Loucy (cell line): ENCODE measurements around the gene SEC62.
A peak's percentile ranks its signal among the peaks of the same experiment; 100 is the strongest.

Source experiments
- H2AFZ ChIP-seq: fragments of 200-600 bp; sonication (generic); 2 replicates; pipeline ENCODE4 v1.6.0; 2016; ENCODE audit warnings: antibody characterized with exemption, mild to moderate bottlenecking, low read length, moderate library complexity
- H3F3A ChIP-seq: fragments of 200-600 bp; 2 replicates; pipeline ENCODE4 v1.6.0; 2016; ENCODE audit warnings: antibody characterized with exemption, low read depth, mild to moderate bottlenecking
- H3K27me3 ChIP-seq: fragments of 200-600 bp; sonication (generic); 2 replicates; pipeline ENCODE4 v1.6.1; 2014; ENCODE audit warnings: low read length, mild to moderate bottlenecking; ENCODE audit not compliant: insufficient read depth, poor library complexity, severe bottlenecking
- H3K36me3 ChIP-seq: fragments of 200-600 bp; sonication (generic); 2 replicates; pipeline ENCODE4 v1.6.1; 2016; ENCODE audit warnings: low read length; ENCODE audit not compliant: insufficient read depth
- H3K4me1 ChIP-seq: fragments of 200-600 bp; sonication (generic); 2 replicates; pipeline ENCODE4 v1.5.1; 2014; ENCODE audit warnings: low read length, mild to moderate bottlenecking; ENCODE audit not compliant: insufficient read depth, poor library complexity, severe bottlenecking
- H3K4me2 ChIP-seq: fragments of 200-600 bp; sonication (generic); 2 replicates; pipeline ENCODE4 v1.6.0; 2014; ENCODE audit warnings: antibody characterized with exemption, low read length, low read depth, mild to moderate bottlenecking; ENCODE audit not compliant: poor library complexity, severe bottlenecking
- H3K4me3 ChIP-seq: fragments of 200-600 bp; sonication (generic); 2 replicates; pipeline ENCODE4 v1.5.1; 2014; ENCODE audit warnings: low read length, mild to moderate bottlenecking, mixed read lengths; ENCODE audit not compliant: poor library complexity, severe bottlenecking
- H3K79me2 ChIP-seq: fragments of 200-600 bp; sonication (generic); 2 replicates; pipeline ENCODE4 v1.6.1; 2014; ENCODE audit warnings: low read length; ENCODE audit not compliant: insufficient read depth
- H3K9ac ChIP-seq: fragments of 200-600 bp; sonication (generic); 2 replicates; pipeline ENCODE4 v1.6.0; 2014; ENCODE audit warnings: mild to moderate bottlenecking, low read depth, low read length, moderate library complexity; ENCODE audit not compliant: poor library complexity, severe bottlenecking
- H3K9me2 ChIP-seq: fragments of 200-600 bp; sonication (generic); replicated peaks from 2 replicates; pipeline ENCODE4 v1.6.1; 2016; ENCODE audit warnings: low read depth, low read length, mixed read lengths
- H3K9me3 ChIP-seq: fragments of 200-600 bp; sonication (generic); 2 replicates; pipeline ENCODE4 v1.6.1; 2014; ENCODE audit warnings: mild to moderate bottlenecking, antibody characterized with exemption, low read length, low read depth; ENCODE audit not compliant: insufficient read depth
- H4K20me1 ChIP-seq: fragments of 200-600 bp; sonication (generic); 2 replicates; pipeline ENCODE4 v1.6.0; 2014; ENCODE audit warnings: antibody characterized with exemption, low read length, mild to moderate bottlenecking; ENCODE audit not compliant: insufficient read depth, poor library complexity, severe bottlenecking
- EZH2phosphoT487 ChIP-seq: fragments of 200-600 bp; IDR thresholded peaks from 2 replicates; pipeline ENCODE4 v1.6.1; 2018; ENCODE audit warnings: antibody characterized with exemption, mild to moderate bottlenecking, moderate library complexity, borderline replicate concordance
- TF ChIP-seq, protein P1 (sequence below): fragments of 200-600 bp; sonication (generic); conservative IDR thresholded peaks from 2 replicates; pipeline ENCODE4 v1.5.1; 2014; ENCODE audit warnings: mild to moderate bottlenecking, antibody characterized with exemption, low read length

Gene SEC62

DNA sequence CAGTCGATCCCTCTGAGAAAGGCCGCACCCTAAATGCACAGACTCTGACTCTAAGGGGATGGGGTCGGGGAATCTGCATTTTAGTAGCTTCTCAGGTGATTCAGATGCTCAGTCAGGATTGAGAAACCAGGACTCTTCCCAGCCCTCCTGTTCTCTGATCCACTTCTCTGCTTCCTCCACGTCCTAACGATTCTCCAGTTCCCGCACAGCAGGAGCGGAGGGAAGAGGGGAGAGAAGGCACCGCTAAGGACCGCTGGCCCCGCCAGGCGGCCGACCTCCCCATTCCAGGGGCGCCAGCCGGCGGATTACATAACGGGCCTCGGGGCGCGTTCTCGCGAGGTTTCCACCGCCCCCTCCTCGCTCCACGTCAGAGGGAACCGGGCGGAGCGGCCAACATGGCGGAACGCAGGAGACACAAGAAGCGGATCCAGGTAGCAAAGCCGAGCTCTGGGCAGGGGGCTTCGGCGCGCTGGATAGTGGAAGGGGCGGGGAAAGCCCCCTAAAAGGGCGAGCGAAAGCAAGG is at the start of gene SEC62:
Gene SEC62 (plus strand): TSS at position 380 of the 523 bp plus-strand sequence. CDS start 16 bp downstream, at position 396.
- no peaks in the 10 kb centered on the region for H3K36me3 ChIP-seq
- H3K9ac ChIP-seq: peak within 1 kb of the TSS; percentile 86
- TF ChIP-seq EZH2phosphoT487: no peak
- TF ChIP-seq, protein P1, sequence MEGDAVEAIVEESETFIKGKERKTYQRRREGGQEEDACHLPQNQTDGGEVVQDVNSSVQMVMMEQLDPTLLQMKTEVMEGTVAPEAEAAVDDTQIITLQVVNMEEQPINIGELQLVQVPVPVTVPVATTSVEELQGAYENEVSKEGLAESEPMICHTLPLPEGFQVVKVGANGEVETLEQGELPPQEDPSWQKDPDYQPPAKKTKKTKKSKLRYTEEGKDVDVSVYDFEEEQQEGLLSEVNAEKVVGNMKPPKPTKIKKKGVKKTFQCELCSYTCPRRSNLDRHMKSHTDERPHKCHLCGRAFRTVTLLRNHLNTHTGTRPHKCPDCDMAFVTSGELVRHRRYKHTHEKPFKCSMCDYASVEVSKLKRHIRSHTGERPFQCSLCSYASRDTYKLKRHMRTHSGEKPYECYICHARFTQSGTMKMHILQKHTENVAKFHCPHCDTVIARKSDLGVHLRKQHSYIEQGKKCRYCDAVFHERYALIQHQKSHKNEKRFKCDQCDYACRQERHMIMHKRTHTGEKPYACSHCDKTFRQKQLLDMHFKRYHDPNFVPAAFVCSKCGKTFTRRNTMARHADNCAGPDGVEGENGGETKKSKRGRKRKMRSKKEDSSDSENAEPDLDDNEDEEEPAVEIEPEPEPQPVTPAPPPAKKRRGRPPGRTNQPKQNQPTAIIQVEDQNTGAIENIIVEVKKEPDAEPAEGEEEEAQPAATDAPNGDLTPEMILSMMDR: peak; percentile 35
- peaks cover 46% of the 10 kb centered on the region for H4K20me1 ChIP-seq
- H3K27me3 ChIP-seq: no peaks in the 10 kb centered on the region
- peaks cover 47% of the 10 kb centered on the region for H3K4me1 ChIP-seq
- H3K4me2 ChIP-seq: peak within 1 kb of the TSS; percentile 98
- peaks cover 46% of the 10 kb centered on the region for H3K79me2 ChIP-seq
- H3K4me3 ChIP-seq: peak within 1 kb of the TSS; percentile 95
- H3F3A ChIP-seq: peaks cover 5% of the 10 kb centered on the region; the same call in 1 of the 2 replicates
- peak within 1 kb of the TSS; percentile 100 for H2AFZ ChIP-seq
- no peaks in the 10 kb centered on the region for H3K9me2 ChIP-seq
- H3K9me3 ChIP-seq: no peaks in the 10 kb centered on the region

DNA sequence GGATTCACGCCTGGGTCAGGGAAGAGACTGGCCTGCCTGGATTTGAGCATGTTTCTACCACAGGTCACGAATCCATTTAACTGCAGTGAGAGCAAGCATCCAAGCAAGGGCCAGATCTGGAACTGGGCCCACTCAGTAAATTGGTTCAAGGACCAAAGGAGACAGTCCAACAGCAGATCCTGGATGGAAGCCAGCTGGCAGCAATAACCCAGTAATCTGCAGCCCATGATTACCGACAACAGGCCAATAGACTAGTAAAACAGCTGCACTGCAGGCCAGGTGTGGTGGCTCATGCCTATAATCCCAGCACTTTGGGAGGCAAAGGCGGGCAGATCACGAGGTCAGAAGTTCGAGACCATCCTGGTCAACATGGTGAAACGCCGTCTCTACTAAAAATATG is 43.4 kb upstream of the SEC62 start:
- Histone ChIP-seq H3K4me1 (no peaks in the 10 kb centered on the region), H2AFZ (no peak overlapping the region), H3K27me3 (no peaks in the 10 kb centered on the region), H3F3A (no peaks in the 10 kb centered on the region), H3K9me2 (no peaks in the 10 kb centered on the region), H4K20me1 (no peaks in the 10 kb centered on the region), H3K36me3 (no peaks in the 10 kb centered on the region), H3K79me2 (no peaks in the 10 kb centered on the region), H3K9me3 (no peaks in the 10 kb centered on the region), H3K4me3 (no peak overlapping the region), H3K4me2 (no peak overlapping the region), H3K9ac (no peak overlapping the region)
- TF ChIP-seq, protein P1: no peak
- TF ChIP-seq EZH2phosphoT487: no peak

DNA sequence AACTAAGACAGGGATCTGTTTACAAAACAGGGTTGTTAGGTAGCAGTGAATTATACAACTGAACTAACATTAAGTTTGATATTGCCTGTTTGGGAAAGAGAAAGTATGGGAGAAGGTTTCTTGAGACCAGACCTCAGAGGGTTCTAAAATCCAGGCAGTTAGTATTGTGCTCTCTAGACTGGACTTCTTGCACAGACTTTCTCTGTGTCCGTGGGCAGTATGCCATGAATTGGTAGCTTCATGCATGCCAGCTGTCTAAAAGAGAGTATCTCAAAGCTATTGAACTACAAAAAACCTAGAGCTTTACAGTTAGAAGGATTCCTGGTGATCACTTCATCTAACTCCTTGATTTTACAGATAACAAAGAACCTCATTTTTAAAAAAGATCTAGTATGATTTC is 42.8 kb upstream of the SEC62 start:
- Histone ChIP-seq H4K20me1 (no peaks in the 10 kb centered on the region), H3K27me3 (no peaks in the 10 kb centered on the region), H3K9ac (no peak overlapping the region), H2AFZ (no peak overlapping the region), H3K79me2 (no peaks in the 10 kb centered on the region), H3K4me1 (no peaks in the 10 kb centered on the region), H3F3A (no peaks in the 10 kb centered on the region), H3K36me3 (no peaks in the 10 kb centered on the region), H3K4me2 (no peak overlapping the region), H3K9me2 (no peaks in the 10 kb centered on the region), H3K4me3 (no peak overlapping the region), H3K9me3 (no peaks in the 10 kb centered on the region)
- no peak for TF ChIP-seq EZH2phosphoT487
- TF ChIP-seq, protein P1: no peak
